IMR-90 (cell line): Measurements from ENCODE around the gene MICAL2. TPM values are rescaled to one million over a fixed set of nuclear protein-coding genes. Genes with fewer than 3 reads are reported as not detected.

Experiments used
- ATAC-seq: fragments of 200-7000 bp; cut with Tn5 transposase; 2 replicates; pipeline ENCODE4 v1.9.1; 2020; ENCODE audit warnings: low read depth, mild to moderate bottlenecking, moderate library complexity
- BruUV-seq: library from RNA; stranded (reverse); fragments of 400-500 nt; replicated peaks from 2 replicates; lab custom pipeline; 2021; lab: Mats Ljungman, UMichigan
- CTCF ChIA-PET: fragments of 300-600 bp; formaldehyde crosslinking; extraction: SDS; loops from one replicate; lab custom pipeline; 2021; ENCODE audit warnings: antibody characterized with exemption; lab: Yijun Ruan, JAX
- POLR2A ChIA-PET: fragments of 300-600 bp; sonication (Branson Sonifier 250); formaldehyde crosslinking; loops from one replicate; lab custom pipeline; 2022; ENCODE audit warnings: antibody characterized with exemption; ENCODE audit not compliant: unreplicated experiment; lab: Charles Lee
- DNase-seq: peaks from one replicate; pipeline ENCODE4 v3.0.0; 2013
- H2AFZ ChIP-seq: replicated peaks from 2 replicates; pipeline ENCODE3; 2013; ENCODE audit warnings: low read length, mild to moderate bottlenecking; ENCODE audit not compliant: poor library complexity
- H2AK5ac ChIP-seq: 2 replicates; pipeline ENCODE4 v1.6.1; 2013; ENCODE audit warnings: low read depth, low read length, inconsistent platforms
- H2AK9ac ChIP-seq: replicated peaks from 2 replicates; pipeline ENCODE3; 2013; ENCODE audit warnings: mild to moderate bottlenecking, low read depth, low read length, moderate library complexity; ENCODE audit not compliant: poor library complexity
- H2BK120ac ChIP-seq: 2 replicates; pipeline ENCODE4 v1.6.1; 2013; ENCODE audit warnings: low read depth, low read length, inconsistent platforms
- H2BK15ac ChIP-seq: 3 replicates; pipeline ENCODE4 v1.6.1; 2013; ENCODE audit warnings: low read depth, low read length, inconsistent platforms
- H2BK20ac ChIP-seq: 2 replicates; pipeline ENCODE4 v1.6.1; 2013; ENCODE audit warnings: low read depth, mild to moderate bottlenecking, inconsistent platforms, low read length, moderate library complexity
- H2BK5ac ChIP-seq: 2 replicates; pipeline ENCODE4 v1.6.1; 2013; ENCODE audit warnings: mild to moderate bottlenecking, low read depth, low read length, inconsistent platforms; ENCODE audit not compliant: poor library complexity, severe bottlenecking
- H3K14ac ChIP-seq: replicated peaks from 2 replicates; pipeline ENCODE4 v1.6.1; 2013; ENCODE audit warnings: low read depth, low read length, inconsistent platforms
- H3K18ac ChIP-seq: 2 replicates; pipeline ENCODE4 v1.6.1; 2013; ENCODE audit warnings: low read depth, low read length, control low read depth
- H3K23ac ChIP-seq: 2 replicates; pipeline ENCODE4 v1.6.1; 2013; ENCODE audit warnings: low read depth, low read length, inconsistent platforms
- H3K27ac ChIP-seq: 2 replicates; pipeline ENCODE4 v1.5.1; 2013; ENCODE audit warnings: mild to moderate bottlenecking, control low read depth, low read length; ENCODE audit not compliant: insufficient read depth
- H3K27me3 ChIP-seq: 2 replicates; pipeline ENCODE4 v1.6.1; 2013; ENCODE audit warnings: low read length; ENCODE audit not compliant: control insufficient read depth, insufficient read depth
- H3K36me3 ChIP-seq: 2 replicates; pipeline ENCODE4 v1.6.1; 2013; ENCODE audit warnings: low read length, mixed read lengths; ENCODE audit not compliant: control insufficient read depth, insufficient read depth
- H3K4ac ChIP-seq: 2 replicates; pipeline ENCODE4 v1.6.1; 2013; ENCODE audit warnings: low read depth, low read length, inconsistent platforms
- H3K4me1 ChIP-seq: 2 replicates; pipeline ENCODE4 v1.6.1; 2013; ENCODE audit warnings: low read length, mixed read lengths; ENCODE audit not compliant: control insufficient read depth, insufficient read depth
- H3K4me2 ChIP-seq: 2 replicates; pipeline ENCODE4 v1.6.1; 2013; ENCODE audit warnings: low read depth, mild to moderate bottlenecking, control low read depth, low read length, moderate library complexity
- H3K4me3 ChIP-seq: 2 replicates; pipeline ENCODE4 v1.5.1; 2013; ENCODE audit warnings: low read depth, mild to moderate bottlenecking, control low read depth, low read length, moderate library complexity; ENCODE audit not compliant: insufficient read depth
- H3K56ac ChIP-seq: 2 replicates; pipeline ENCODE4 v1.6.1; 2013; ENCODE audit warnings: low read length, inconsistent platforms; ENCODE audit not compliant: insufficient read depth; ENCODE audit errors: extremely low read depth
- H3K79me1 ChIP-seq, 2 experiments: 2 replicates each; pipeline ENCODE4 v1.6.1; 2013; ENCODE audit warnings: low read length in 2 of 2, inconsistent platforms in 1 of 2, low read depth in 1 of 2
- H3K9ac ChIP-seq: 2 replicates; pipeline ENCODE4 v1.6.1; 2013; ENCODE audit warnings: low read depth, low read length, control low read depth
- H3K9me1 ChIP-seq: 2 replicates; pipeline ENCODE4 v1.6.1; 2013; ENCODE audit warnings: low read length, inconsistent platforms; ENCODE audit not compliant: insufficient read depth
- H3K9me3 ChIP-seq: 2 replicates; pipeline ENCODE4 v1.6.1; 2013; ENCODE audit warnings: low read length; ENCODE audit not compliant: control insufficient read depth, insufficient read depth
- H4K20me1 ChIP-seq: 2 replicates; pipeline ENCODE4 v1.6.1; 2013; ENCODE audit warnings: low read length, inconsistent platforms; ENCODE audit not compliant: insufficient read depth
- H4K5ac ChIP-seq: 2 replicates; pipeline ENCODE4 v1.6.1; 2013; ENCODE audit warnings: mild to moderate bottlenecking, low read depth, low read length, control low read depth
- H4K8ac ChIP-seq, 2 experiments: 2 replicates each; pipeline ENCODE4 v1.6.1; 2013; ENCODE audit warnings: low read depth in 2 of 2, low read length in 2 of 2, control low read depth in 1 of 2, inconsistent platforms in 1 of 2
- H4K91ac ChIP-seq: 2 replicates; pipeline ENCODE4 v1.6.1; 2013; ENCODE audit warnings: low read depth, low read length, inconsistent platforms; ENCODE audit not compliant: insufficient read depth
- BHLHE40 ChIP-seq: fragments of 150-350 bp; IDR thresholded peaks from 2 replicates; pipeline ENCODE4 v1.6.1; 2016; ENCODE audit warnings: mild to moderate bottlenecking, low read depth, low read length
- CEBPB ChIP-seq: IDR thresholded peaks from 2 replicates; pipeline ENCODE4 v1.6.1; 2012; ENCODE audit warnings: low read depth, low read length, improper control_type of control experiment
- CHD1 ChIP-seq: IDR thresholded peaks from 2 replicates; pipeline ENCODE4 v1.6.1; 2012; ENCODE audit warnings: low read depth, low read length, improper control_type of control experiment
- FOS ChIP-seq: fragments of 150-350 bp; IDR thresholded peaks from 2 replicates; pipeline ENCODE4 v1.6.1; 2016; ENCODE audit warnings: low read depth, low read length
- MAFK ChIP-seq: IDR thresholded peaks from 2 replicates; pipeline ENCODE4 v1.6.1; 2012; ENCODE audit warnings: low read depth, low read length, improper control_type of control experiment
- MAZ ChIP-seq: IDR thresholded peaks from 2 replicates; pipeline ENCODE4 v1.6.1; 2012; ENCODE audit warnings: low read depth, mild to moderate bottlenecking, low read length, improper control_type of control experiment, moderate library complexity, borderline replicate concordance
- MXI1 ChIP-seq: IDR thresholded peaks from 2 replicates; pipeline ENCODE4 v1.6.1; 2012; ENCODE audit warnings: low read depth, mild to moderate bottlenecking, low read length, moderate library complexity, borderline replicate concordance
- NFE2L2 ChIP-seq: fragments of 150-350 bp; IDR thresholded peaks from 2 replicates; pipeline ENCODE4 v1.6.1; 2016; ENCODE audit warnings: low read depth, mild to moderate bottlenecking, low read length
- POLR2A ChIP-seq: IDR thresholded peaks from 2 replicates; pipeline ENCODE4 v1.6.1; 2012; ENCODE audit warnings: mild to moderate bottlenecking, low read depth, low read length
- RAD21 ChIP-seq: IDR thresholded peaks from 2 replicates; pipeline ENCODE4 v1.6.1; 2012; ENCODE audit warnings: low read length, improper control_type of control experiment
- RCOR1 ChIP-seq: IDR thresholded peaks from 2 replicates; pipeline ENCODE4 v1.6.1; 2012; ENCODE audit warnings: mild to moderate bottlenecking, low read length, improper control_type of control experiment; ENCODE audit not compliant: insufficient replicate concordance
- RFX5 ChIP-seq: IDR thresholded peaks from 2 replicates; pipeline ENCODE4 v1.8.0; 2012; ENCODE audit warnings: low read depth, mild to moderate bottlenecking, low read length, moderate library complexity
- SMC3 ChIP-seq: fragments of 150-350 bp; IDR thresholded peaks from 2 replicates; pipeline ENCODE4 v1.6.1; 2016; ENCODE audit warnings: low read depth, mild to moderate bottlenecking, antibody characterized with exemption, low read length, moderate library complexity
- WGBS, 2 experiments: methylation state at CpG; one replicate each; pipeline versions ENCODE4 v1.1.5 to v1.1.7; 2013; ENCODE audit warnings: missing lambda C conversion rate in 2 of 2; ENCODE audit not compliant: insufficient read length in 1 of 2; ENCODE audit errors: extremely low coverage in 2 of 2; 5-methylcytosine and 5-hydroxymethylcytosine counted together
- dilution Hi-C: fragments of 300-500 bp; cut with HindIII; formaldehyde crosslinking; loops from one replicate; pipeline ENCODE4 v1.14.3; 2018; ENCODE audit warnings: low sequenced_read_pairs; ENCODE audit not compliant: unreplicated experiment
- in situ Hi-C: fragments of 300-500 bp; cut with MboI; formaldehyde crosslinking; loops from 3 replicates; pipeline ENCODE4 v1.14.3; 2019; ENCODE audit warnings: low sequenced_read_pairs, inconsistent platforms, mixed read lengths
- intact Hi-C: fragments of 100-400 bp; cut with micrococcal nuclease; formaldehyde crosslinking; loops from 2 replicates; pipeline ENCODE4 v1.10.0; 2022
- polyA plus RNA-seq, 3 experiments: library from polyadenylated mRNA; depleted of rRNA; stranded (reverse); fragments of >200 nt; gene quantifications; 2 replicates each; pipeline ENCODE4 v1.2.3, GENCODE V29; 2012; ENCODE audit warnings: low replicate concordance in 1 of 3
- total RNA-seq: library from RNA; depleted of rRNA; stranded (reverse); fragments of >200 nt; gene quantifications from 2 replicates; pipeline ENCODE4 v1.2.3, GENCODE V29; 2012
- TF ChIP-seq, protein P1 (sequence below): fragments of 150-350 bp; IDR thresholded peaks from 2 replicates; pipeline ENCODE4 v1.6.1; 2016; ENCODE audit warnings: low read depth, mild to moderate bottlenecking, low read length, moderate library complexity, borderline replicate concordance
- TF ChIP-seq, protein P2 (sequence below): conservative IDR thresholded peaks from 2 replicates; pipeline ENCODE4 v1.5.1; 2012; ENCODE audit warnings: mild to moderate bottlenecking, low read depth, low read length, improper control_type of control experiment
- TF ChIP-seq, protein P3 (sequence below): fragments of 150-350 bp; IDR thresholded peaks from 2 replicates; pipeline ENCODE4 v1.6.1; 2017; ENCODE audit warnings: mild to moderate bottlenecking, antibody characterized with exemption, low read length, low read depth

The MICAL2 gene
- total and polyA plus RNA-seq, 2 of the 4 experiments (the other 2 are of a cell fraction), result 170 to 336 TPM

GRCh38 chr11:12152321-12152720 lies 41.9 kb downstream of the MICAL2 start:
- 0 out of 2 replicates have a peak overlapping the region, but pooled peaks have one; percentile 17 for H2BK120ac ChIP-seq
- peak overlapping the region; percentile 32 for H3K14ac ChIP-seq
- peaks cover 49% of the 10 kb centered on the region for H4K20me1 ChIP-seq
- H4K91ac ChIP-seq, result no peak overlapping the region; the same call in 1 of the 2 replicates
- DNase-seq, result no peak
- H3K27ac ChIP-seq, result 0 out of 2 replicates have a peak overlapping the region, but pooled peaks have one; percentile 1
- H3K4me3 ChIP-seq, result no peak overlapping the region
- peaks cover 51 to 93% of the 10 kb centered on the region in 2 experiments for H3K79me1 ChIP-seq
- dilution Hi-C loops, result no loop called here
- no peak overlapping the region for H2BK15ac ChIP-seq
- peaks cover 61% of the 10 kb centered on the region for H3K9me1 ChIP-seq
- intact Hi-C loops, result no loop called here
- peak overlapping the region; percentile 67; the same call in 1 of the 2 replicates for H3K23ac ChIP-seq
- no peak overlapping the region; the same call in 1 of the 2 replicates for H2BK20ac ChIP-seq
- H4K5ac ChIP-seq, result 0 out of 2 replicates have a peak overlapping the region, but pooled peaks have one; percentile 59
- peak overlapping the region; percentile 48; the same call in 1 of the 2 replicates for H2AK5ac ChIP-seq
- no peak overlapping the region for H2AFZ ChIP-seq
- peaks cover 9% of the 10 kb centered on the region for H3K36me3 ChIP-seq
- H3K4ac ChIP-seq, result peak overlapping the region; percentile 60
- no peaks in the 10 kb centered on the region for H3K27me3 ChIP-seq
- in situ Hi-C loops, result no loop called here
- no TSS peak for BruUV-seq
- no peak overlapping the region for H3K9ac ChIP-seq
- ATAC-seq, result no peak
- H2AK9ac ChIP-seq, result no peak overlapping the region
- POLR2A ChIA-PET, result interaction anchor here (0.6 kb wide), 1 partner anchor 42 kb away, joined by 3 read pairs; the partner anchor contains the start of gene MICAL2
- H2BK5ac ChIP-seq, result peak overlapping the region; percentile 42
- no peak overlapping the region for H3K56ac ChIP-seq
- TF ChIP-seq MAZ (no peak), FOS (no peak), RAD21 (no peak), CHD1 (no peak), NFE2L2 (no peak), CEBPB (no peak), RCOR1 (no peak), SMC3 (no peak), RFX5 (no peak), POLR2A (no peak), BHLHE40 (no peak), MAFK (no peak), MXI1 (no peak)
- TF ChIP-seq, protein P1, sequence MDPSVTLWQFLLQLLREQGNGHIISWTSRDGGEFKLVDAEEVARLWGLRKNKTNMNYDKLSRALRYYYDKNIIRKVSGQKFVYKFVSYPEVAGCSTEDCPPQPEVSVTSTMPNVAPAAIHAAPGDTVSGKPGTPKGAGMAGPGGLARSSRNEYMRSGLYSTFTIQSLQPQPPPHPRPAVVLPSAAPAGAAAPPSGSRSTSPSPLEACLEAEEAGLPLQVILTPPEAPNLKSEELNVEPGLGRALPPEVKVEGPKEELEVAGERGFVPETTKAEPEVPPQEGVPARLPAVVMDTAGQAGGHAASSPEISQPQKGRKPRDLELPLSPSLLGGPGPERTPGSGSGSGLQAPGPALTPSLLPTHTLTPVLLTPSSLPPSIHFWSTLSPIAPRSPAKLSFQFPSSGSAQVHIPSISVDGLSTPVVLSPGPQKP, result no peak
- TF ChIP-seq, protein P2, sequence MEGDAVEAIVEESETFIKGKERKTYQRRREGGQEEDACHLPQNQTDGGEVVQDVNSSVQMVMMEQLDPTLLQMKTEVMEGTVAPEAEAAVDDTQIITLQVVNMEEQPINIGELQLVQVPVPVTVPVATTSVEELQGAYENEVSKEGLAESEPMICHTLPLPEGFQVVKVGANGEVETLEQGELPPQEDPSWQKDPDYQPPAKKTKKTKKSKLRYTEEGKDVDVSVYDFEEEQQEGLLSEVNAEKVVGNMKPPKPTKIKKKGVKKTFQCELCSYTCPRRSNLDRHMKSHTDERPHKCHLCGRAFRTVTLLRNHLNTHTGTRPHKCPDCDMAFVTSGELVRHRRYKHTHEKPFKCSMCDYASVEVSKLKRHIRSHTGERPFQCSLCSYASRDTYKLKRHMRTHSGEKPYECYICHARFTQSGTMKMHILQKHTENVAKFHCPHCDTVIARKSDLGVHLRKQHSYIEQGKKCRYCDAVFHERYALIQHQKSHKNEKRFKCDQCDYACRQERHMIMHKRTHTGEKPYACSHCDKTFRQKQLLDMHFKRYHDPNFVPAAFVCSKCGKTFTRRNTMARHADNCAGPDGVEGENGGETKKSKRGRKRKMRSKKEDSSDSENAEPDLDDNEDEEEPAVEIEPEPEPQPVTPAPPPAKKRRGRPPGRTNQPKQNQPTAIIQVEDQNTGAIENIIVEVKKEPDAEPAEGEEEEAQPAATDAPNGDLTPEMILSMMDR, result no peak
- TF ChIP-seq, protein P3, sequence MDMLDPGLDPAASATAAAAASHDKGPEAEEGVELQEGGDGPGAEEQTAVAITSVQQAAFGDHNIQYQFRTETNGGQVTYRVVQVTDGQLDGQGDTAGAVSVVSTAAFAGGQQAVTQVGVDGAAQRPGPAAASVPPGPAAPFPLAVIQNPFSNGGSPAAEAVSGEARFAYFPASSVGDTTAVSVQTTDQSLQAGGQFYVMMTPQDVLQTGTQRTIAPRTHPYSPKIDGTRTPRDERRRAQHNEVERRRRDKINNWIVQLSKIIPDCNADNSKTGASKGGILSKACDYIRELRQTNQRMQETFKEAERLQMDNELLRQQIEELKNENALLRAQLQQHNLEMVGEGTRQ, result no peak
- no peaks in the 10 kb centered on the region for H3K9me3 ChIP-seq
- H3K18ac ChIP-seq, result peak overlapping the region; percentile 52; the same call in 1 of the 2 replicates
- H3K4me2 ChIP-seq, result no peak overlapping the region
- peak overlapping the region in 1 of 2 experiments; percentile 35; a peak in 1 of 4 replicates for H4K8ac ChIP-seq
- 100% methylated on average over 1 of the region's 2 CpGs; no CpG with 5 or more reads in 1 of the 2 experiments for WGBS, 2 experiments
- H3K4me1 ChIP-seq, result peaks cover 44% of the 10 kb centered on the region
- CTCF ChIA-PET, result interaction anchor here (0.7 kb wide), 1 partner anchor 1301 kb away, joined by 4 read pairs; no protein-coding TSS in a partner anchor
